Measurements from ENCODE around the gene ALDH3B1.

The ALDH3B1 gene

DNA sequence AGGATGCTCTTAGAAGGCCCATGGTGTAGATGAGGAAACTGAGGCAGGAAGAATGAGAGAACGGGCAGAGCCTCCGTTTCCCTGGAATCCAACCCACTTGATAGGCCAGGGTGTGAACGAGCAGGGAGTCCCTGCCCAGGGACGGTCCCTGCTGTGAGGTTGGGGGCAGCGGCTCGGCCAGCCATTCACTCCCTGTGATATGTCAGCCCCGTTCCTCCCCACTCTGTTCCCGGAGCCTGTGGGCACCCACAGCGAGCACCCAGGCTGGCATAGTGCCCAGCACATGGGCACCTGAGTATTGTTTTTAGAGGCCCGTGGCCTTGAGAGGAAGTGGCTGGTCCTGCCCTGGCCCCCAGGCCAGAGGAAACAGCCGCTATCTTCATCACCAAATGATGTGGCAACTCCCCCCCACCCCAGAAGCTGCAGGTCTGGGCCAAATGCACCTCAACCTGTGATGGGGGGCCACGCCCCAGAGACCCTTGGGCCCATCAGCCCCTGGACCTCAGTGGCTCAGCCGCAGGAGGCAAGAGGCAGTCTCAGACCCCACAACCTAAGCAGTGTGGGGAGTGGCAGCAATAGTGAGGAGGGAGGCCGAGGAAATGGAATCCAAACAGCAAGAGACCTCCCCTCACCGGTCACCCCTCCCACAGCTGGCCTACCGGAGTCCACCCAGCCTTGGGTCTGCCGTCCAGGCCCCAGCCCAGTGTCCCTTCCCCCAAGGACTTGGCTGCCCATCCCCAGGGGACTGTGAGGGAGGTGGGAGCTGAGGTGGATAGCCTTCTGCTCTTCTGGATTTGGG lies 2.1 kb downstream of the ALDH3B1 start:
- TF ChIP-seq, protein P1, sequence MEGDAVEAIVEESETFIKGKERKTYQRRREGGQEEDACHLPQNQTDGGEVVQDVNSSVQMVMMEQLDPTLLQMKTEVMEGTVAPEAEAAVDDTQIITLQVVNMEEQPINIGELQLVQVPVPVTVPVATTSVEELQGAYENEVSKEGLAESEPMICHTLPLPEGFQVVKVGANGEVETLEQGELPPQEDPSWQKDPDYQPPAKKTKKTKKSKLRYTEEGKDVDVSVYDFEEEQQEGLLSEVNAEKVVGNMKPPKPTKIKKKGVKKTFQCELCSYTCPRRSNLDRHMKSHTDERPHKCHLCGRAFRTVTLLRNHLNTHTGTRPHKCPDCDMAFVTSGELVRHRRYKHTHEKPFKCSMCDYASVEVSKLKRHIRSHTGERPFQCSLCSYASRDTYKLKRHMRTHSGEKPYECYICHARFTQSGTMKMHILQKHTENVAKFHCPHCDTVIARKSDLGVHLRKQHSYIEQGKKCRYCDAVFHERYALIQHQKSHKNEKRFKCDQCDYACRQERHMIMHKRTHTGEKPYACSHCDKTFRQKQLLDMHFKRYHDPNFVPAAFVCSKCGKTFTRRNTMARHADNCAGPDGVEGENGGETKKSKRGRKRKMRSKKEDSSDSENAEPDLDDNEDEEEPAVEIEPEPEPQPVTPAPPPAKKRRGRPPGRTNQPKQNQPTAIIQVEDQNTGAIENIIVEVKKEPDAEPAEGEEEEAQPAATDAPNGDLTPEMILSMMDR (IDR thresholded peaks at IDR 0.05): no peak

DNA sequence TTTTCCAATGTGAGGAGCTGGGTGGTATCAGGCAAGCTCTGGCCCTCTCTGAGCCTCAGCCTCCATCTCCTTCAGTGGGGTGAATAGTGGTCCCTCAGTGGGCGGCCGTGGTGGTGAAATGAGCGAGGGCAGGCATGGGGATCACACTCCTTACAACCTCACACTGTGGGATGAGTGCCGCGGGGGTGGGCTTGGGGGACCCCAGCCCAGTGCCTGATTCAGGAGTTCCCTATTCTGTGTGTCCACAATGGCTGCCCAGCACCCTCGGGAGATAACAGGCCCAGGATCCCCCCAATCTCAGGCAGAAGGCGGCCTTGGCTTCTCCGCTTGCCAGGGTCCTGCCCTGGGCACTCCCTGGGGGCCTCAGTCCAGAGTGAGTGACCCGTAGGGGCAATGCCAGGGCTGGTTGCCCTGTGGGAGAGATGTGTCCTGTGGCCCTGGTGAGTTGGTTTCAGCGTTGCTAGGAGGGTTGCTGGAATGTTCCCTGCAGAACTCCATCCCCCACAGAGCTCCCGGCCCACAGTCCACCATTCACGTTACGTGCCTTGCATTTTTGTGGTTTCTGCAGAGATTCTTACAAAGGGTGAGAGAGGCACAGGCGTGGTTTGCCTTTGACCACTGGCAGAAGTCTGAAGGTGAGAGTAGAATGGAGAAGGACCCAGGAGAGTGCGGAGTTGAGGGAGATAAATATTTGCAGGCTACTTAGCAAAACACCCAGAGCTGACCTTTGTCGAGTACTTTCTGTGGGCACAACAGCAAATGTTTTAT lies 2.9 kb downstream of the ALDH3B1 start:
- TF ChIP-seq, protein P1 (IDR thresholded peaks at IDR 0.05): no peak

DNA sequence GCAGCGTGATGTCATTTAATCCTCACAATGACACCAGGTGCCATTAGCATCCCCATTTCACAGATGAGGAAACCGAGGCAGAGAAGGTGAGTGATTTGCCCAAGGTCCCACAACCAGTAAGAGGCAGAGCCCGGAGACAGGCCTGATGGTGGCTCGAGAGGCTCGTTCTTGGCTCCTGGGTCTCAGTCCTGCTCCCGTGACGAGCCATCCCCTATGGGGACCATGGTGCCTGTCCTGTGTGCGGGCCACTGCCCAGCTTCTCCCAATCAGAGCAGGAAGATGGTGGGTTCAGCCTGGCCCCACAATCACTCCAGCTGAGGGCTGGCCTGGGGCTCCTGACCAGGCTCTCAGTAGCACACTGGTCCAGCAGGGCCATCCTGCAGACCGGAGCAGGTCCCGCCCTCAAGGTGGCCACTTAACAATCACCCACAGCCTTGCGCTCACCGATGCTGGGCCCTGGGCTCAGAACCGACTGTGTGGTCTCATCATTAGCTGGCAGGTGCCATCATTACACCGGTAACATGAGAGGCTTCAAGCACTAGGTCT lies 3.6 kb downstream of the ALDH3B1 start:
- TF ChIP-seq, protein P1 (IDR thresholded peaks at IDR 0.05): no peak

DNA sequence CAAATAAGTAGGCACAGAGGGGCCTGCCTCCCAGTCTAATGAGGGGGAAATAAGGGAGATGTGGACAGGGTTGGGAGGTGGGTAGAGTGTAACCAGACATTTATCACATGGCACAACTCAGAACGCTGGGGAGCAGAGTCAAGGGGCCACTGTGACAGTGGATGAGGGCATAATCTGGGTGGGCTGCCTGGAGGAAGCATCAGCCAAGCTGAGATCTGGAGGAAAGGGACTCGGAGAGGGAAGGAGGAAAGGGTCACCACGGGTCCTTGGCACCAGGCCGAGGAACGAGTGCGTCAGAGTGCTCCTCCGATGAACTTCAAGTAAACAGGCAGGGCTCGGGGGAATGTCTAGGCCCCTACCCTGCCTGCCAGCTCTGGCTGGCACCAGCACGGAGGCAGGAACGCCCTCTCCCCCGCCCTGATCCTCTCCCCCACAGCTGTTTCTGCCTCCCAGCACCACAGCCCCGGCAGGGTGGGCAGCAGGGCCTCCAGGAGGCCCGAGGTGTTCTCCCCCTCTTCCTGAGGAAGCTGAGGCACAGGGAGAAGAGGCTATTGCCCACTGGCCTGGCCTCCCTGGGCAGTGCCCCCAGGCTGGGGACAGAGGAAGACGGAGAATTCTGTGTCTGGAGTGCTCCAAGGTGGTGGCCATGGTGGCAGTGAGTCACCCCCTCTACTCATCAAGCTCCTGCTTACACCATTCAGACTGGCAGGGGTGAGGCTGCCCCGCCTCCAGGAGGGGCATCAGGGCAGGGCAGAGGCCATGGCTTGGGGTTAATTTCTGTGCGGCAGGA lies 4.2 kb downstream of the ALDH3B1 start:
- TF ChIP-seq, protein P1 (IDR thresholded peaks at IDR 0.05): no peak

DNA sequence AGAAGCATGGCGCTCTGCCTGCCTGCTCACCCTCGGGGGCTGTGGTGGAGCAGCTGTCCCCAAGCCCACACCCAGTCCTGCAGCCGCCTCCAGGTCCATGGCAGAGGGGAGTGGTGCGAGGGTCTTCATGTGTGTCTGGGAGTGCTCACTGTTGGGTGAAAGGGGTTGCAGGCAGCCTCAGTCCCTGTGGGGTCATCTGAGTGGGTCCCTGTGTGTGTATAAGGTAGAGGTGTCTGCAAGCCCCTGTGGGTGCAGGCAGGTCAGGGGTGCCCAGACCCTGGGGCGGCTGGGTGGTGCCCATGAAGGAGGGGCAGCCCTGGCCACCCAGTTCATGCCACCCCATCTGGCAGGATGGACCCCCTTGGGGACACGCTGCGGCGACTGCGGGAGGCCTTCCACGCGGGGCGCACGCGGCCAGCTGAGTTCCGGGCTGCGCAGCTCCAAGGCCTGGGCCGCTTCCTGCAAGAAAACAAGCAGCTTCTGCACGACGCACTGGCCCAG lies 4.9 kb downstream of the ALDH3B1 start:
- TF ChIP-seq, protein P1 (IDR thresholded peaks at IDR 0.05): no peak

DNA sequence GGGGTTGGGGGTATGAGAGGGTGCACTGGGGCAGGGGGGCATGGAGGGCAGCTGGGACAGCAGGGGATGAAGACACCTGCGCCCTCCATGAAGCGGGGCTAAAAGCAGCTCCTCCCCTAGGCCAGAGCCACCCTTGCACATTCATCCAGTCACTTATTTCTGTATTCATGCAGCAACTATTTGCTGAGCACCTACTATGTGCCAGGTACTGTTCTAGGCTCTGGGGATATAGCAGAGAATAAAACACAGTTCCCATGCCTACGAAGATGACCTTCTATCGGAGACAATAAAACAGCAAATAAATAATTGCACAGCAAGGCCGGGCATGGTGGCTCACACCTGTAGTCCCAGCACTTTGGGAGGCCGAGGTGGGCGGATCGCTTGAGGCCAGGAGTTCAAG lies 5.3 kb downstream of the ALDH3B1 start:
- TF ChIP-seq, protein P1 (IDR thresholded peaks at IDR 0.05): no peak
